OCI-LY3 (cell line): ENCODE data around the gene ASGR2.

Source experiments
- CTCF ChIP-seq: fragments of 200-600, 300-600 bp; sonication (generic); IDR thresholded peaks from 2 replicates; pipeline ENCODE4 v1.5.1; 2014; ENCODE audit warnings: antibody characterized with exemption, low read length, low read depth
- EZH2phosphoT487 ChIP-seq: fragments of 200-600 bp; shearing (Covaris generic); IDR thresholded peaks from 2 replicates; pipeline ENCODE4 v1.6.1; 2018; ENCODE audit warnings: antibody characterized with exemption, mixed run types, low read depth

DNA sequence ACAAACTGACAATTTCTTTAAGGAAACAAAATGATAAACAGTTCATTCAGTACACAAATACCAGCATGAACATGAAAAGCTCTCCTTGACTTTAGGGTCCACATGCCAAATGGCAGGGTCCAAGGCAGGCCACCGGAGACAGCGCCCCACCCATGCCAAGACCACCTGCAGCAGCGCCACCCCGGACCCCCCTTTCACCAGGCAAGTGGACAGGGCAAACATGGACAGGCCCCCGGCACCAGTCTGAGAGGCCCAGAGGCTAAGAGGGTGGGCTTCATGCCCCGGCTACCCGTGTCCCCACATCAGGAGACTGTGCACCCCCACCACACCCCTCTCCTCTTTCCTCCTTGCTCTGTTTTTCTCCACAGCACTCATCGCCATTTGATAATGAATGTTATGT, 14.7 kb upstream of the ASGR2 start:
- TF ChIP-seq CTCF (no peak), EZH2phosphoT487 (no peak)
